ENCODE measurements around the gene CSTB.

GRCh38 chr21:43789276-43790009 lies 13.3 kb upstream of the CSTB start, which contains the start of gene RRP1:
- TF ChIP-seq EZH2 (IDR thresholded peaks at IDR 0.05) = no peak
- peak; percentile 93 for TF ChIP-seq POLR2AphosphoS5 (IDR thresholded peaks at IDR 0.05; ENCODE audit: borderline replicate concordance, low read depth, low read length)
- TF ChIP-seq FOXP2 (optimal IDR thresholded peaks at IDR 0.05; ENCODE audit: control extremely low read depth, extremely low read length, insufficient read depth) = no peak
